Fibroblast of lung (primary cell): ENCODE results near the gene SLC16A10.

ENCODE experiments used
- CTCF ChIP-seq, 2 donors: IDR thresholded peaks in 1 of 2; conservative IDR thresholded peaks in 1 of 2; 1 replicate in 1 of 2; 2 replicates in 1 of 2; pipeline ENCODE4 v1.5.1; 2011 to 2012; ENCODE audit warnings: low read length in 2 of 2, control low read depth in 1 of 2, inconsistent platforms in 1 of 2, low read depth in 1 of 2, mild to moderate bottlenecking in 1 of 2
- EZH2 ChIP-seq: IDR thresholded peaks from 2 replicates; pipeline ENCODE4 v1.5.1; 2012; ENCODE audit warnings: low read length, control low read depth, mild to moderate bottlenecking; ENCODE audit errors: missing control alignments

GRCh38 chr6:111250791-111251354 is 163.6 kb downstream of the SLC16A10 start:
- TF ChIP-seq CTCF (conservative IDR thresholded peaks at IDR 0.05 in 1 of 2, IDR thresholded peaks at IDR 0.05 in 1 of 2; ENCODE audit: low read depth in 1 of 2, low read length in 2 of 2) (no peak), EZH2 (no peak)
